Heart right ventricle (tissue), 16 donors: ENCODE results near the gene LMO1. TPM values are rescaled to one million over a fixed set of nuclear protein-coding genes. Genes with fewer than 3 reads are reported as not detected.

ENCODE experiments used
- ATAC-seq, 8 donors: fragments of 200-7000 bp; cut with Tn5 transposase; one replicate each; pipeline ENCODE4 v1.9.1; 2020; ENCODE audit warnings: mild to moderate bottlenecking in 8 of 8, moderate library complexity in 8 of 8, moderate number of reproducible peaks in 1 of 8
- DNase-seq, 2 donors: peaks; one replicate each; pipeline ENCODE4 v3.0.0-alpha.2; 2020
- H3K27ac ChIP-seq, 10 donors: fragments of 200-600 bp; sonication (generic) in 2 of 10; one replicate each; pipeline versions ENCODE4 v1.5.0 to v1.8.0; 2020 to 2022; ENCODE audit warnings: mild to moderate bottlenecking in 3 of 10
- H3K27me3 ChIP-seq, 7 donors: fragments of 200-600 bp; one replicate each; pipeline ENCODE4 v1.8.0; 2021 to 2022; ENCODE audit warnings: mild to moderate bottlenecking in 2 of 7
- H3K36me3 ChIP-seq, 9 donors: fragments of 200-600 bp; sonication (generic) in 1 of 9; one replicate each; pipeline versions ENCODE4 v1.5.0 to v1.8.0; 2020 to 2022; ENCODE audit warnings: mild to moderate bottlenecking in 2 of 9
- H3K4me1 ChIP-seq, 9 donors: fragments of 200-600 bp; sonication (generic) in 1 of 9; one replicate each; pipeline versions ENCODE4 v1.5.0 to v1.8.0; 2020 to 2022; ENCODE audit warnings: mild to moderate bottlenecking in 4 of 9
- H3K4me3 ChIP-seq, 10 donors: fragments of 200-600 bp; sonication (generic) in 2 of 10; one replicate each; pipeline versions ENCODE4 v1.5.0 to v1.8.0; 2020 to 2022; ENCODE audit warnings: mild to moderate bottlenecking in 7 of 10, moderate library complexity in 2 of 10
- H3K9me3 ChIP-seq, 11 donors: fragments of 200-600 bp in 10 of 11; sonication (generic) in 2 of 11; one replicate each; pipeline versions ENCODE4 v1.5.0 to v1.8.0; 2013 to 2022; ENCODE audit warnings: mild to moderate bottlenecking in 2 of 11, control low read depth in 1 of 11, moderate library complexity in 1 of 11
- whole genome bisulfite sequencing, 2 donors: extraction: QIAGEN DNeasy Blood & Tissue Kit; methylation state at CpG; one replicate each; pipeline ENCODE4 v1.1.7; 2013; ENCODE audit warnings: inconsistent platforms in 1 of 2; 5-methylcytosine and 5-hydroxymethylcytosine counted together
- intact Hi-C, 10 donors: fragments of 100-400 bp; cut with DNase I; formaldehyde crosslinking; loops; one replicate each; pipeline versions ENCODE4 v1.11.1 to v1.14.2; 2022
- polyA plus RNA-seq, 2 donors: library from polyadenylated mRNA; stranded (reverse); fragments of 200-250 nt; gene quantifications; one replicate each; pipeline ENCODE4 v1.2.3, GENCODE V29; 2013
- total RNA-seq, 10 donors: library from RNA; stranded (reverse); fragmentation: NEBNext Ultra II Directional in 3 of 10; extraction: Animal tissue kit (Norgen Biotek cat#: 25700) in 3 of 10; gene quantifications; one replicate each; pipeline versions ENCODE4 v1.2.1 to v1.2.4, GENCODE V29; 2021 to 2023
- TF ChIP-seq, protein P1 (sequence below), 9 donors: fragments of 200-600 bp; sonication (generic) in 2 of 9; IDR thresholded peaks; one replicate each; pipeline versions ENCODE4 v1.5.0 to v1.8.0; 2021 to 2022; ENCODE audit warnings: antibody characterized with exemption in 9 of 9, mild to moderate bottlenecking in 5 of 9, moderate library complexity in 1 of 9
- donor health status: Arrhythmogenic right ventricular cardiomyopathy.
- donor health status: ischemic (EF 13 %, LVEDD 7.1; RV severe dilation, severe dysfunction).
- donor health status: healthy with polysubstance abuse.
- donor health status: DM: no; HTN: yes; CAD: no.
- donor health status: DM: no; HTN: no; CAD: no.
- donor health status: ischemic (EF 25% LVEDD 6.9; RV normal size, moderate dysfunction).
- donor health status: ischemic (EF 25% LVEDD 5.7; RV mildly dilated, moderate dysfunction).
- donor health status: healthy.
- donor health status: DM: yes; HTN: yes; CAD: no.
- donor health status: Ischemic cardiomyopathy.
- donor health status: ischemic (EF 35%, LVEDD 5.7; RV mildly dilated, moderate dysfunction).
- donor health status: nonischemic (EF 11% LVEDD 7.7; RV severe dilation, severe dysfunction).
- donor health status: DM: yes; HTN: yes; CAD: no.
- donor health status: PGD.
- donor health status: ischemic (EF 29% LVEDD 5.4; RV normal size, mild dysfunction).
- donor health status: nonischemic (EF 23%, LVEDD 6.1; RV moderate dilation, normal function).

Gene LMO1
- total and polyA plus RNA-seq, 12 donors = 0.55 to 6.6 (median 2.4) TPM

DNA sequence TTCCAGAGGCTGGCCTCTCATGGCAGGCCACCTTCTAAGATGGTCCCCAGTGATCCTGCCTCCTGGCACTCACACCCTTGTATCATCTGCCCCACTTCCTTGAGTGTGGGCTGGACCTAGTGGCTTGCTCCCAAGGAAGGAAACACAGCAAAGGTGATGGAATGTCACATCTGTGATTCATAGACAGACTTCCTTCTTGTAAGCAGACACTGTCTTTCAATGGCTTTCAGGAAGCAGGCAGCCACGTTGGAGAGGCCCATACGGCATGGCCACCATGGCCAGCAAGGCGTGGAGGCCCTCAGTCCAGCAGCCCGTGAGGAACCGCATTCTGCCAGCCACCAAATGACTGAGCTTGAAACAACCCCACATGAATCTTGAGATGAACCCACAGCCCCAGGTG is 11.3 kb downstream of the LMO1 start:
- TF ChIP-seq, protein P1, sequence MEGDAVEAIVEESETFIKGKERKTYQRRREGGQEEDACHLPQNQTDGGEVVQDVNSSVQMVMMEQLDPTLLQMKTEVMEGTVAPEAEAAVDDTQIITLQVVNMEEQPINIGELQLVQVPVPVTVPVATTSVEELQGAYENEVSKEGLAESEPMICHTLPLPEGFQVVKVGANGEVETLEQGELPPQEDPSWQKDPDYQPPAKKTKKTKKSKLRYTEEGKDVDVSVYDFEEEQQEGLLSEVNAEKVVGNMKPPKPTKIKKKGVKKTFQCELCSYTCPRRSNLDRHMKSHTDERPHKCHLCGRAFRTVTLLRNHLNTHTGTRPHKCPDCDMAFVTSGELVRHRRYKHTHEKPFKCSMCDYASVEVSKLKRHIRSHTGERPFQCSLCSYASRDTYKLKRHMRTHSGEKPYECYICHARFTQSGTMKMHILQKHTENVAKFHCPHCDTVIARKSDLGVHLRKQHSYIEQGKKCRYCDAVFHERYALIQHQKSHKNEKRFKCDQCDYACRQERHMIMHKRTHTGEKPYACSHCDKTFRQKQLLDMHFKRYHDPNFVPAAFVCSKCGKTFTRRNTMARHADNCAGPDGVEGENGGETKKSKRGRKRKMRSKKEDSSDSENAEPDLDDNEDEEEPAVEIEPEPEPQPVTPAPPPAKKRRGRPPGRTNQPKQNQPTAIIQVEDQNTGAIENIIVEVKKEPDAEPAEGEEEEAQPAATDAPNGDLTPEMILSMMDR (IDR thresholded peaks at IDR 0.05) = no peak
- 77% methylated on average over 5 of the region's 5 CpGs for WGBS, 2 donors
- H3K27ac ChIP-seq = no peak overlapping the region

DNA sequence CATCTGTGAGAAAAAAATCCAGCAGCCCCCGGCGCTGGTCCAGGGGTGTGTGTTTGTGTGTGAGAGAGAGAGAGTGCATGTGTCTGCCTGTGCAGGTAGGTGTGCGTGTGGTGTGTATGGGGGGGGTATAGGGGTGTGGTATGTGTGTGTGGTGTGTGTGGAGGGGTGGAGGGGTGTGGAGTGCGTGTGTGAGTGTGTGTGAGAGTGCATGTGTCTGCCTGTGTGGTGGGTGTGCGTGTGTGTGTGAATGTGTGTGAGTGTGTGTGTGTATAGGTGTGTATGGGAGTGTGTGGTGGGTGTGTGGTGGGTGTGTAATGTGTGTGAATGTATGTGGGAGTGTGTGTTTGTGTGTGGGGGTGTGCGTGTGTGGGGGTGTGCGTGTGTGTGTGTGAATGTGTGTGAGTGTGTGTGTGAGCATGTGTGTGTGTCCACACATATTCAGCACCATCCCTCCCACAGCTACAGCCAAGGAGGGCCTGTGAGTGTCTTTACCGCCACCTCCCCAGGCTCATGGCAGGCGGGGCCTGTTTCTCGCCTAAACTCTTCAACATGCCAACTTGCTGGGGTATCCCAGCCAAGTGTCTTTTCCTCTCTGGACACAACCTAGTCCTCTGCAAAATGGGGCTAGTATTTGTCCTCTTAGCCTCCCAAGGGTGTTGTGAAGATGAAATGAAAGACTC is 11.9 kb downstream of the LMO1 start:
- no peaks in the 10 kb centered on the region for H3K4me1 ChIP-seq
- H3K27me3 ChIP-seq = peaks cover 0 to 6% (median 0%) of the 10 kb centered on the region in 7 donors
- H3K36me3 ChIP-seq = no peaks in the 10 kb centered on the region
- no peaks in the 10 kb centered on the region for H3K9me3 ChIP-seq
- DNase-seq = no peak
- H3K27ac ChIP-seq = no peak overlapping the region
- ATAC-seq = no peak
- H3K4me3 ChIP-seq = no peak overlapping the region
- intact Hi-C loops = no loop called here
- TF ChIP-seq, protein P1 (IDR thresholded peaks at IDR 0.05) = no peak
- WGBS, 2 donors = 94% methylated on average over 10 of the region's 10 CpGs

More for the DNA sequence above, 11.3 kb downstream of the LMO1 start:
- Histone ChIP-seq H3K9me3 (no peaks in the 10 kb centered on the region), H3K4me1 (no peaks in the 10 kb centered on the region), H3K4me3 (no peak overlapping the region), H3K27me3 (peaks cover 0 to 1% (median 0%) of the 10 kb centered on the region in 7 donors), H3K36me3 (no peaks in the 10 kb centered on the region)
- ATAC-seq (no peak), DNase-seq (no peak)
- intact Hi-C loops = no loop called here

DNA sequence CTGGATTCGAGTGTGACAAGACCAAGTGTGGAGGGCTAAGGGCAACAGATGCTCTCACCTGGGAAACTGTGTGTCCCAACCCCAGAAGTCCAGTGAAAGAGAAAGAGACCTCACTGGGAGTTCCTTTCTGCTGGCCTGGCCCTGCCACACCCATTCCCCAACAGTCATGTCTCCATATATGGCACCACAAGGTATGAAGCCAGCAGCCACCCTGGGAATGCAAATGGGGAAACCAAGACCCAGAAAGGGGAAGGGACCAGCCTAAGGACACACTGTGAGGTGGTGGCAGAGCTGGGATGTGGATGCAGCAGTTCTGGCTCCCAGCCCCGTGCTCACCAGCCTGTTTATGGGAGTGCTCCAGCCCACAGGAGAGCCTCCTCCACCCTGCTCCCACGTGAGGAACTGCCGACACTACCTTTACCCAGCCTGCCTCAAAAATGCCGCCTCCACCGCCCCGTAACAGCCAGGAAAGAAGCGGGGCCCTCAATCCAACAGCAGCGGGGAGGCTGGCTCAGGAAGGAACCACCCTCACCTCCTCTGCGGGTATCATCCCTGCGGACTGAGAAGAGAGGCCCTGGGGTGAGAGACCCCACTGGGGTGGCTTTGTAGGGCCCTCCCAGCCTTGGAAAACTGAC is 12.6 kb downstream of the LMO1 start:
- ATAC-seq = no peak
- 89 to 90% methylated on average over 11 of the region's 11 CpGs for WGBS, 2 donors
- no peak for DNase-seq
- peaks cover 0 to 6% (median 0%) of the 10 kb centered on the region in 7 donors for H3K27me3 ChIP-seq
- H3K27ac ChIP-seq = no peak overlapping the region
- no peaks in the 10 kb centered on the region for H3K36me3 ChIP-seq
- no peaks in the 10 kb centered on the region for H3K4me1 ChIP-seq
- H3K9me3 ChIP-seq = no peaks in the 10 kb centered on the region
- intact Hi-C loops = no loop called here
- no peak overlapping the region for H3K4me3 ChIP-seq
- TF ChIP-seq, protein P1 (IDR thresholded peaks at IDR 0.05) = no peak

DNA sequence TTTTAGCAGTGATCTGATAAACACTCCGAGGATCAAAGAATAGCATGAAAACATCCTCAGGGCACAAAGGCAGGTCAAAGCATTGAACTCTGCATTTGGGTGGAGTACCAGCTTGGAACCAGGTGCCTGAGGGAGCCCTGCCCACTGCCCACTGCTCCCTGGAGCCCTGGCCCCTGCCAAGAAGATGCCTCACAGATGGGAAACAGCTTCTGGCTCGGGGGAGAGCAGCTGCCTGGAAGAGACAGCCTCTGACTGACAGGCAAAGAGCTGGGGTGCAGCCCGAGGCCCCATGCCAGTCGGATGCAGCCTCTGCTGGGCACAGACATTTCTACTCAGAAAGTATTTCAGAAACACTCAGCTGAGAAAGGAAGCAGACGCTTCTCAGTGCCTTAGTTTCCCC is 13.2 kb downstream of the LMO1 start:
- DNase-seq = no peak
- H3K4me3 ChIP-seq = no peak overlapping the region
- H3K27ac ChIP-seq = no peak overlapping the region
- peaks cover 0 to 6% (median 0%) of the 10 kb centered on the region in 7 donors for H3K27me3 ChIP-seq
- no peak for ATAC-seq
- no peaks in the 10 kb centered on the region for H3K36me3 ChIP-seq
- TF ChIP-seq, protein P1 (IDR thresholded peaks at IDR 0.05) = no peak
- H3K9me3 ChIP-seq = no peaks in the 10 kb centered on the region
- intact Hi-C loops = no loop called here
- no peaks in the 10 kb centered on the region for H3K4me1 ChIP-seq
- 54 to 64% methylated on average over 5 of the region's 5 CpGs for WGBS, 2 donors
